Keratinocyte (primary cell): ENCODE data around the gene MYO16.

Experiments
- EZH2 ChIP-seq: IDR thresholded peaks from one replicate; pipeline ENCODE4 v1.6.1; 2012; ENCODE audit warnings: inconsistent platforms, mild to moderate bottlenecking, low read length, moderate library complexity
- TF ChIP-seq, protein P1 (sequence below), 3 experiments: IDR thresholded peaks in 1 of 3; conservative IDR thresholded peaks in 1 of 3; optimal IDR thresholded peaks in 1 of 3; 2 replicates in 2 of 3; 3 replicates in 1 of 3; pipeline versions ENCODE3 to v1.5.1; 2011; ENCODE audit warnings: low read length in 3 of 3, mild to moderate bottlenecking in 3 of 3, moderate library complexity in 2 of 3, control low read depth in 1 of 3, inconsistent platforms in 1 of 3; ENCODE audit not compliant: insufficient read depth in 2 of 3; ENCODE audit errors: extremely low read depth in 1 of 3

DNA sequence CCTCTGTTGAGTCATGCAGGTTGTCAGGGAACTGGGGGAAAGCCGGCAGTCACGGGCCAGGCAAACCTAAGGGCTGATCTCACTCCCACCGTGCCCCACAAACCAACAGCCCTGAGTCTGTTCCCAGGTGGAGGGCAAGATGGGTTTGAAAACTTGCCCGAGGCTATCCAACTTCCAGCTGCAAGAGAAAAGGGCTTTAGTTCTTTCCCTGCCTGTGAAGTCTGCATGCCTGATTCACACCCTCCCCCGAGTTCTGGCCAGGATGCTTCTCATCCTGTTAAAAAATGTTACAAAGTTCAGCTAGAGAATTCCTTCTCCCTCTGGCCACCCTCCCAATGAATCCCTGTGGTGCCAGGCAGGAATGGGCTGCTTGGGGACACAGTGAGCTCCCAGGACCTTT, 33.1 kb downstream of the MYO16 start:
- TF ChIP-seq, protein P1, sequence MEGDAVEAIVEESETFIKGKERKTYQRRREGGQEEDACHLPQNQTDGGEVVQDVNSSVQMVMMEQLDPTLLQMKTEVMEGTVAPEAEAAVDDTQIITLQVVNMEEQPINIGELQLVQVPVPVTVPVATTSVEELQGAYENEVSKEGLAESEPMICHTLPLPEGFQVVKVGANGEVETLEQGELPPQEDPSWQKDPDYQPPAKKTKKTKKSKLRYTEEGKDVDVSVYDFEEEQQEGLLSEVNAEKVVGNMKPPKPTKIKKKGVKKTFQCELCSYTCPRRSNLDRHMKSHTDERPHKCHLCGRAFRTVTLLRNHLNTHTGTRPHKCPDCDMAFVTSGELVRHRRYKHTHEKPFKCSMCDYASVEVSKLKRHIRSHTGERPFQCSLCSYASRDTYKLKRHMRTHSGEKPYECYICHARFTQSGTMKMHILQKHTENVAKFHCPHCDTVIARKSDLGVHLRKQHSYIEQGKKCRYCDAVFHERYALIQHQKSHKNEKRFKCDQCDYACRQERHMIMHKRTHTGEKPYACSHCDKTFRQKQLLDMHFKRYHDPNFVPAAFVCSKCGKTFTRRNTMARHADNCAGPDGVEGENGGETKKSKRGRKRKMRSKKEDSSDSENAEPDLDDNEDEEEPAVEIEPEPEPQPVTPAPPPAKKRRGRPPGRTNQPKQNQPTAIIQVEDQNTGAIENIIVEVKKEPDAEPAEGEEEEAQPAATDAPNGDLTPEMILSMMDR (optimal IDR thresholded peaks at IDR 0.05 in 1 of 3, IDR thresholded peaks at IDR 0.05 in 1 of 3, conservative IDR thresholded peaks at IDR 0.05 in 1 of 3; ENCODE audit: extremely low read depth in 1 of 3, insufficient read depth in 2 of 3, low read length in 3 of 3): no peak
- no peak for TF ChIP-seq EZH2
